Activated naive CD8-positive, alpha-beta T cell treated with anti-CD3 and anti-CD28 coated beads for 36 hours (primary cell): Measurements from ENCODE around the gene IL1RN. TPM values are rescaled to one million over a fixed set of nuclear protein-coding genes. Genes with fewer than 3 reads are reported as not detected.

Experiments
- DNase-seq: peaks from one replicate; pipeline ENCODE4 v3.0.0; 2021
- H3K27ac Mint-ChIP-seq: one replicate; pipeline ENCODE4 v1.8.0; 2022; ENCODE audit warnings: mild to moderate bottlenecking, moderate library complexity, mixed read lengths
- H3K27me3 Mint-ChIP-seq: one replicate; pipeline ENCODE4 v1.8.0; 2022; ENCODE audit warnings: mild to moderate bottlenecking, mixed read lengths
- H3K36me3 Mint-ChIP-seq: one replicate; pipeline ENCODE4 v1.8.0; 2021; ENCODE audit warnings: mild to moderate bottlenecking, mixed read lengths
- H3K4me1 Mint-ChIP-seq: one replicate; pipeline ENCODE4 v1.8.0; 2021; ENCODE audit warnings: mixed read lengths
- H3K4me3 Mint-ChIP-seq: one replicate; pipeline ENCODE4 v1.8.0; 2022; ENCODE audit warnings: mild to moderate bottlenecking, moderate library complexity, mixed read lengths
- H3K9me3 Mint-ChIP-seq: one replicate; pipeline ENCODE4 v1.8.0; 2022; ENCODE audit warnings: mixed read lengths
- total RNA-seq, 2 experiments: library from RNA; stranded (reverse); gene quantifications; one replicate each; pipeline ENCODE4 v1.2.3, GENCODE V29; 2021

The IL1RN gene
- total RNA-seq, 2 experiments from 2014 or later = 0.19 to 0.30 TPM

GRCh38 chr2:113178069-113178746 lies 50.8 kb downstream of the IL1RN start:
- Mint-ChIP-seq H3K36me3 (peaks cover 67% of the 10 kb centered on the region), H3K9me3 (no peaks in the 10 kb centered on the region), H3K27me3 (no peaks in the 10 kb centered on the region), H3K27ac (peak overlapping the region; percentile 84), H3K4me3 (peak overlapping the region; percentile 59), H3K4me1 (peaks cover 74% of the 10 kb centered on the region)
- DNase-seq = no peak

GRCh38 chr2:113178891-113179290 lies 51.5 kb downstream of the IL1RN start:
- H3K4me3 Mint-ChIP-seq = peak overlapping the region; percentile 59

GRCh38 chr2:113179446-113180045 lies 52.1 kb downstream of the IL1RN start:
- Mint-ChIP-seq H3K27me3 (no peaks in the 10 kb centered on the region), H3K27ac (peak overlapping the region; percentile 84), H3K9me3 (no peaks in the 10 kb centered on the region), H3K4me3 (peak overlapping the region; percentile 59), H3K36me3 (peaks cover 65% of the 10 kb centered on the region), H3K4me1 (peaks cover 77% of the 10 kb centered on the region)
- no peak for DNase-seq

More at GRCh38 chr2:113178891-113179290, 51.5 kb downstream of the IL1RN start:
- H3K27me3 Mint-ChIP-seq = no peaks in the 10 kb centered on the region
- H3K4me1 Mint-ChIP-seq = peaks cover 75% of the 10 kb centered on the region
- DNase-seq = peak; percentile 66
- no peaks in the 10 kb centered on the region for H3K9me3 Mint-ChIP-seq
- H3K36me3 Mint-ChIP-seq = peaks cover 69% of the 10 kb centered on the region
- peak overlapping the region; percentile 84 for H3K27ac Mint-ChIP-seq

GRCh38 chr2:113180131-113180946 lies 52.9 kb downstream of the IL1RN start:
- no peak for DNase-seq

GRCh38 chr2:113181258-113182051 lies 54.1 kb downstream of the IL1RN start:
- Mint-ChIP-seq H3K4me3 (peak overlapping the region; percentile 60), H3K27me3 (no peaks in the 10 kb centered on the region), H3K36me3 (peaks cover 60% of the 10 kb centered on the region), H3K9me3 (no peaks in the 10 kb centered on the region), H3K4me1 (peaks cover 83% of the 10 kb centered on the region), H3K27ac (peak overlapping the region; percentile 78)
- DNase-seq = no peak

More at GRCh38 chr2:113180131-113180946, 52.9 kb downstream of the IL1RN start:
- H3K9me3 Mint-ChIP-seq = no peaks in the 10 kb centered on the region
- H3K27me3 Mint-ChIP-seq = no peaks in the 10 kb centered on the region
- peak overlapping the region; percentile 60 for H3K4me3 Mint-ChIP-seq
- peaks cover 62% of the 10 kb centered on the region for H3K36me3 Mint-ChIP-seq
- H3K27ac Mint-ChIP-seq = peak overlapping the region; percentile 78
- peaks cover 81% of the 10 kb centered on the region for H3K4me1 Mint-ChIP-seq

GRCh38 chr2:113182471-113183260 lies 55.3 kb downstream of the IL1RN start:
- peaks cover 79% of the 10 kb centered on the region for H3K4me1 Mint-ChIP-seq
- no peaks in the 10 kb centered on the region for H3K9me3 Mint-ChIP-seq
- no peak for DNase-seq
- H3K27ac Mint-ChIP-seq = peak overlapping the region; percentile 31
- no peaks in the 10 kb centered on the region for H3K27me3 Mint-ChIP-seq
- no peak overlapping the region for H3K4me3 Mint-ChIP-seq
- peaks cover 53% of the 10 kb centered on the region for H3K36me3 Mint-ChIP-seq

- no peak overlapping the region for H3K4me3 Mint-ChIP-seq
- DNase-seq = no peak
- no peak overlapping the region for H3K27ac Mint-ChIP-seq
- peaks cover 78% of the 10 kb centered on the region for H3K4me1 Mint-ChIP-seq
- H3K27me3 Mint-ChIP-seq = no peaks in the 10 kb centered on the region
- peaks cover 50% of the 10 kb centered on the region for H3K36me3 Mint-ChIP-seq
- no peaks in the 10 kb centered on the region for H3K9me3 Mint-ChIP-seq
These were observed 55.9 kb downstream of the IL1RN start for GRCh38 chr2:113183264-113183663.

Other genes starting within 250 kb of the IL1RN start
- not detected for gene IL37, start 216.4 kb upstream of the IL1RN start, total RNA-seq
- gene IL36G, start 149.6 kb upstream of the IL1RN start, total RNA-seq = not detected
- not detected for gene IL36A, start 122.1 kb upstream of the IL1RN start, total RNA-seq
- not detected for gene IL36B, start 74.7 kb upstream of the IL1RN start, total RNA-seq
- not detected for gene IL36RN, start 68.4 kb upstream of the IL1RN start, total RNA-seq
- gene IL1F10, start 59.6 kb upstream of the IL1RN start, total RNA-seq = not detected
- gene PSD4, start 46.4 kb downstream of the IL1RN start, total RNA-seq = 100 to 1,000 TPM; 194 to 198 TPM
- gene PAX8, start 151.3 kb downstream of the IL1RN start, total RNA-seq = 1 to 10 TPM; 2.0 to 2.3 TPM